Measurements from ENCODE around the gene RPP40. TPM values are rescaled to one million over a fixed set of nuclear protein-coding genes. Genes with fewer than 3 reads are reported as not detected.

Gene RPP40
- total RNA-seq, 1 donor from 2014 or later: 23.2 TPM

- H3K27me3 ChIP-seq: no peaks in the 10 kb centered on the region
- no peak overlapping the region for H3K4me2 ChIP-seq
- H3K9ac ChIP-seq: no peak overlapping the region
- H3K9me3 Mint-ChIP-seq: peaks cover 7% of the 10 kb centered on the region
- no peaks in the 10 kb centered on the region for H4K20me1 ChIP-seq (ENCODE audit: low read depth)
- peaks cover 18% of the 10 kb centered on the region for H3K27me3 Mint-ChIP-seq (ENCODE audit: insufficient read depth, low read depth)
- no peaks in the 10 kb centered on the region for H3K36me3 Mint-ChIP-seq
- no peak overlapping the region for H2AFZ ChIP-seq (replicated peaks)
- H3K4me1 ChIP-seq: peaks cover 4% of the 10 kb centered on the region
- DNase-seq (ENCODE audit: low spot score): no peak
- no peak for TF ChIP-seq EZH2 (IDR thresholded peaks at IDR 0.05)
- TF ChIP-seq EZH2phosphoT487 (IDR thresholded peaks at IDR 0.05): no peak
- no peak for TF ChIP-seq CTCF (IDR thresholded peaks at IDR 0.05)
- no peaks in the 10 kb centered on the region for H3K9me3 ChIP-seq (ENCODE audit: low read depth)
- no peak overlapping the region for H3K27ac Mint-ChIP-seq
- H3K4me1 Mint-ChIP-seq: peaks cover 12% of the 10 kb centered on the region
- no peaks in the 10 kb centered on the region for H3K79me2 ChIP-seq (ENCODE audit: low read depth)
- H3K36me3 ChIP-seq: no peaks in the 10 kb centered on the region
- H3K27ac ChIP-seq: no peak overlapping the region
- no peak overlapping the region for H3K4me3 Mint-ChIP-seq
- no peaks in the 10 kb centered on the region for H3F3A ChIP-seq (ENCODE audit: low read depth)
- no peak overlapping the region for H3K4me3 ChIP-seq
Observed at GRCh38 chr6:4962905-4963304, 40.9 kb downstream of the RPP40 start.

- peaks cover 12% of the 10 kb centered on the region for H3K4me1 Mint-ChIP-seq
- Histone ChIP-seq H3K4me2 (no peak overlapping the region), H3K9me3 (ENCODE audit: low read depth) (no peaks in the 10 kb centered on the region), H3K4me3 (no peak overlapping the region), H4K20me1 (ENCODE audit: low read depth) (no peaks in the 10 kb centered on the region), H2AFZ (replicated peaks) (no peak overlapping the region), H3K27me3 (no peaks in the 10 kb centered on the region), H3K27ac (no peak overlapping the region), H3K79me2 (ENCODE audit: low read depth) (no peaks in the 10 kb centered on the region), H3K36me3 (no peaks in the 10 kb centered on the region), H3K4me1 (peaks cover 4% of the 10 kb centered on the region), H3K9ac (no peak overlapping the region), H3F3A (ENCODE audit: low read depth) (peaks cover 8% of the 10 kb centered on the region)
- no peak for TF ChIP-seq EZH2phosphoT487 (IDR thresholded peaks at IDR 0.05)
- no peak for TF ChIP-seq EZH2 (IDR thresholded peaks at IDR 0.05)
- TF ChIP-seq CTCF (IDR thresholded peaks at IDR 0.05): no peak
- no peak overlapping the region for H3K27ac Mint-ChIP-seq
- H3K36me3 Mint-ChIP-seq: peaks cover 4% of the 10 kb centered on the region
- no peak overlapping the region for H3K4me3 Mint-ChIP-seq
- peaks cover 13% of the 10 kb centered on the region for H3K27me3 Mint-ChIP-seq (ENCODE audit: insufficient read depth, low read depth)
- DNase-seq (ENCODE audit: low spot score): no peak
- peaks cover 7% of the 10 kb centered on the region for H3K9me3 Mint-ChIP-seq
Observed at GRCh38 chr6:4961322-4962168, 42.3 kb downstream of the RPP40 start.

GRCh38 chr6:4958624-4959023, 45.2 kb downstream of the RPP40 start:
- H3K9me3 Mint-ChIP-seq: peaks cover 2% of the 10 kb centered on the region
- Histone ChIP-seq H4K20me1 (ENCODE audit: low read depth) (no peaks in the 10 kb centered on the region), H2AFZ (replicated peaks) (no peak overlapping the region), H3F3A (ENCODE audit: low read depth) (peaks cover 13% of the 10 kb centered on the region), H3K4me2 (no peak overlapping the region), H3K9me3 (ENCODE audit: low read depth) (no peaks in the 10 kb centered on the region), H3K79me2 (ENCODE audit: low read depth) (no peaks in the 10 kb centered on the region), H3K36me3 (no peaks in the 10 kb centered on the region), H3K4me3 (no peak overlapping the region), H3K27me3 (no peaks in the 10 kb centered on the region), H3K9ac (no peak overlapping the region), H3K27ac (no peak overlapping the region), H3K4me1 (no peaks in the 10 kb centered on the region)
- H3K4me3 Mint-ChIP-seq: no peak overlapping the region
- H3K36me3 Mint-ChIP-seq: peaks cover 21% of the 10 kb centered on the region
- H3K4me1 Mint-ChIP-seq: peaks cover 2% of the 10 kb centered on the region
- no peak for TF ChIP-seq CTCF (IDR thresholded peaks at IDR 0.05)
- H3K27ac Mint-ChIP-seq: no peak overlapping the region
- no peak for DNase-seq (ENCODE audit: low spot score)
- peaks cover 5% of the 10 kb centered on the region for H3K27me3 Mint-ChIP-seq (ENCODE audit: insufficient read depth, low read depth)

Measured in neural progenitor cell (in vitro differentiated cells).